Naive B cell (primary cell): ENCODE results near the gene ENTHD1. TPM values are rescaled to one million over a fixed set of nuclear protein-coding genes. Genes with fewer than 3 reads are reported as not detected.
A peak's percentile ranks its signal among the peaks of the same experiment; 100 is the strongest.

Experiments
- ATAC-seq, 2 donors: fragments of 150-1000 bp; cut with Tn5 transposase; 2 replicates each; pipeline ENCODE4 v1.10.0; 2021; ENCODE audit warnings: low read depth in 2 of 2, mild to moderate bottlenecking in 2 of 2, moderate library complexity in 2 of 2
- DNase-seq: peaks from one replicate; pipeline ENCODE4 v3.0.0; 2022
- H3K27ac Mint-ChIP-seq, 6 donors: one replicate each; pipeline ENCODE4 v1.8.0; 2020 to 2022; ENCODE audit warnings: mild to moderate bottlenecking in 6 of 6, mixed read lengths in 6 of 6, moderate library complexity in 5 of 6, inconsistent platforms in 2 of 6
- H3K27me3 Mint-ChIP-seq, 3 donors: one replicate each; pipeline ENCODE4 v1.8.0; 2021 to 2022; ENCODE audit warnings: mixed read lengths in 3 of 3, mild to moderate bottlenecking in 1 of 3
- H3K36me3 Mint-ChIP-seq, 2 donors: one replicate each; pipeline ENCODE4 v1.8.0; 2020 to 2022; ENCODE audit warnings: mixed read lengths in 2 of 2, inconsistent platforms in 1 of 2, mild to moderate bottlenecking in 1 of 2
- H3K4me1 Mint-ChIP-seq, 3 donors: one replicate each; pipeline ENCODE4 v1.8.0; 2020 to 2022; ENCODE audit warnings: mixed read lengths in 3 of 3, inconsistent platforms in 1 of 3, mild to moderate bottlenecking in 1 of 3, moderate library complexity in 1 of 3
- H3K4me3 Mint-ChIP-seq, 8 donors: one replicate each; pipeline ENCODE4 v1.8.0; 2020 to 2022; ENCODE audit warnings: mild to moderate bottlenecking in 8 of 8, mixed read lengths in 8 of 8, moderate library complexity in 8 of 8, inconsistent platforms in 2 of 8
- H3K9me3 Mint-ChIP-seq, 7 donors: one replicate each; pipeline ENCODE4 v1.8.0; 2020 to 2022; ENCODE audit warnings: mixed read lengths in 7 of 7, mild to moderate bottlenecking in 5 of 7, inconsistent platforms in 2 of 7, moderate library complexity in 1 of 7
- polyA plus RNA-seq, 6 donors: library from polyadenylated mRNA; unstranded; fragments of 300-500 nt; fragmentation: Illumina TruSeq; gene quantifications; one replicate each; pipeline ENCODE4 v1.2.3, GENCODE V29; 2021; ENCODE audit warnings: low read depth in 6 of 6

The ENTHD1 gene
- polyA plus RNA-seq, 6 donors from 2014 or later: not detected

DNA sequence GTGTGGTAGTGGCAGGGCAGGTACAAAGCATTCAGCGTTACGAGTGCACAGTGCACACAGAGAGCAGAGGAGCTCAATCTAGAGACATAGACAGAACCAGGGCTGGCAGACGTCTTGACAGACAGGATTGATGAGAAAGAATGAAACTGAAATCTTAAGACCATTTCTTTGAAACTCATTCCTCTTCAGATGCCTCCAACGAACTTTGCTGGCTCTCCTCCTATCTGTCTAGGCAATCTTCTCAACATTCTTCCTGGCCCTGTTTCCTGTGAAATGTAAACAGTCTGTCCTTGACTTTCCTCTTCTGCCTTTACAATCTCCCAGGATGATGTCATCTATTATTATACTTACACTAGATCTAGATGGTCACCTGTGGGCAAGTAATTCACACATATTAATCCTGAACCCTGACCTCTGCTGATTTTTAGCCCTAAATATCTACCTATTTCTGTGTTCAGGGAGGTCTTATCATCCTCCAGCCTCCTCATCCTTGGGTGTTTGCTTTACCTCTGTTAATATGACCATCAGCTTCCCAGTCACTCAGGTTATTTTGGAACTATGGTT lies 119.5 kb downstream of the ENTHD1 start:
- ATAC-seq: peak; percentile 50 to 67
- peaks cover 0 to 7% of the 10 kb centered on the region in 2 donors for H3K36me3 Mint-ChIP-seq
- peaks cover 14 to 20% (median 19%) of the 10 kb centered on the region in 3 donors for H3K4me1 Mint-ChIP-seq
- peaks cover 0 to 15% (median 9%) of the 10 kb centered on the region in 7 donors for H3K9me3 Mint-ChIP-seq
- no peak for DNase-seq
- H3K27ac Mint-ChIP-seq: peak overlapping the region in 3 of 6 donors; percentile 4 to 46 (median 7)
- H3K27me3 Mint-ChIP-seq: peaks cover 0 to 8% (median 5%) of the 10 kb centered on the region in 3 donors
- H3K4me3 Mint-ChIP-seq: peak overlapping the region in 3 of 8 donors; percentile 0 to 43 (median 31)

DNA sequence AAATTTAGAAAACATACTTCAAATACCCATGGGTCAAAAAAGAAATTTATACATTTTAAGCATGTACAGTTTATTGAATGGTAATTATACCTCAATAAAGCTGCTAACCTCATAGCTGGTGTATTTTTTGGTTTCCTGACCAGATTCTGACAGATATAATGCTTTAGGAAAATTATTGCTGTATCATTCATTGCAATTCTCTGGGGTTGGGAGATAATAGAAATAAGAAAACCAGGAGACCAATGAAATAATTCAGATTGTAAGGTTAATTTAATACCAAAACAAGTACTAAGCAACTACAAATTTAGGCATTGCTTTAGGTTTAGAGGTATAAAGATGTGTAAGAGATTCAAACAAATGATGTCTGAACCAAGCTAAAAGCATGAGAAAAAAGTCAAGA lies 120.1 kb downstream of the ENTHD1 start:
- H3K9me3 Mint-ChIP-seq: peaks cover 0 to 15% (median 9%) of the 10 kb centered on the region in 7 donors
- DNase-seq (no peak), ATAC-seq (no peak)
- H3K4me1 Mint-ChIP-seq: peaks cover 14 to 17% (median 15%) of the 10 kb centered on the region in 3 donors
- H3K27ac Mint-ChIP-seq: peak overlapping the region in 2 of 6 donors; percentile 0 to 7
- peaks cover 0 to 7% of the 10 kb centered on the region in 2 donors for H3K36me3 Mint-ChIP-seq
- peaks cover 0 to 9% (median 5%) of the 10 kb centered on the region in 3 donors for H3K27me3 Mint-ChIP-seq
- peak overlapping the region in 3 of 8 donors; percentile 0 to 43 (median 31) for H3K4me3 Mint-ChIP-seq

DNA sequence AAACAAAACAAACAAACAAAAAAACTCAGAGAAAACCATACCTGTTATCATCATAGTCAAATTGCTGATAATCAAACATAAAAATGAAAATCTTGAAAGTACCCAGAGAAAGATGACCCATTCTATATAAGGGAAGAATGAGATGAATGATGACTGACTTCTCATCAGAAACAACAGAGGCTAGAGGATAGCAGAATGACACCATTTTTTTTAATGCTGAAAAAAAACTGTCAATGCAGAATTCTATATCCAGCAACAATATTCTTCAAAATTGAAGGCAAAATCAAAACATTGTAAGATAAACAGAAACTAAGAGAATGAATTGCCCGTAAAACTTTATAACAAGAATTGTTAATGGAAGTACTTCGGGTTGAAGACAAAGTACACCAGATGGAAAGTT lies 122.1 kb downstream of the ENTHD1 start:
- no peak overlapping the region for H3K4me3 Mint-ChIP-seq
- no peak overlapping the region for H3K27ac Mint-ChIP-seq
- H3K4me1 Mint-ChIP-seq: peaks cover 15 to 31% (median 23%) of the 10 kb centered on the region in 3 donors
- peaks cover 0 to 9% (median 5%) of the 10 kb centered on the region in 3 donors for H3K27me3 Mint-ChIP-seq
- DNase-seq (no peak), ATAC-seq (no peak)
- peaks cover 0 to 7% of the 10 kb centered on the region in 2 donors for H3K36me3 Mint-ChIP-seq
- peaks cover 0 to 15% (median 9%) of the 10 kb centered on the region in 7 donors for H3K9me3 Mint-ChIP-seq

DNA sequence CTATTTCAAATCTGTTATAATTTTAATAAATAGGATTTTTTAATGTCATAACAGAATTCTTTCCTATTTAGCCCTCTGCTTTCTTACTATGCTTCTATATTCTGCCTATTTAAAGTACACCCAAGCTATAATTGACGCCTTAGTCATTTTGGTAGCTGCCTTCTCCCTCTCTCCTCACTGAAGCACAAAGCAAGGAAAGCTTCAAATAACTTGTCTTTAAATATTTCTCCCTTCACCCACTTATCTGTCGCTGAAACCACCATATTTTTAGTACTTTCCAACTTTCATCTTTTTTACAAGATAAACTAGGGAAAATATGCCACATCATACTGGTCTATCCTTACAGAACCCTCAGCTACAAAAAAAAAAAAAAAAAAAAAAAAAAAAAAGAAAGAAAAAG lies 127.9 kb downstream of the ENTHD1 start:
- Mint-ChIP-seq H3K9me3 (peaks cover 0 to 10% (median 2%) of the 10 kb centered on the region in 7 donors), H3K36me3 (peaks cover 0 to 7% of the 10 kb centered on the region in 2 donors), H3K27me3 (peaks cover 0 to 14% (median 5%) of the 10 kb centered on the region in 3 donors), H3K27ac (no peak overlapping the region), H3K4me3 (no peak overlapping the region), H3K4me1 (peaks cover 0 to 17% (median 9%) of the 10 kb centered on the region in 3 donors)
- no peak for DNase-seq
- ATAC-seq: no peak

DNA sequence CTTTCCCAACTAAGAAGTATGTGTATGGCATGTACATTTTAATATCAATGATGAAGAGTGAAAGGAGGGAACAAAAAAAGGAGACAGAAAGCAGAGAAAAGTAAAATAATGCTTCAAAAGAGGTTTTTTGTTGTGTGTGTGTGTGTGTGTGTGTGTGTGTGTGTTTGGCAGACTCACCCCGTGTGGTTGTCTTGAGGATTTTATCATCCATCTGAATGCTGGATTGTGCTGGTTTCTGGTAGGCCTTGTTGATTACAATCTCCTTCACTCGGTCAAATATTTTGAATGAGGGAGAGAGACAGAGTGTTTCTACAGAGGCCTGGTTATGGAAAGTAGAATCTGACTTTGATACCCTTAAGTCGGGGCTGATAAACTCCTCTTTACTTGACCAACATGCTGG lies 128.5 kb downstream of the ENTHD1 start:
- no peak overlapping the region for H3K4me3 Mint-ChIP-seq
- peaks cover 0 to 17% (median 9%) of the 10 kb centered on the region in 3 donors for H3K4me1 Mint-ChIP-seq
- H3K27me3 Mint-ChIP-seq: peaks cover 0 to 14% (median 5%) of the 10 kb centered on the region in 3 donors
- no peak for DNase-seq
- H3K9me3 Mint-ChIP-seq: peaks cover 0 to 10% (median 2%) of the 10 kb centered on the region in 7 donors
- no peak overlapping the region for H3K27ac Mint-ChIP-seq
- ATAC-seq: no peak
- H3K36me3 Mint-ChIP-seq: peaks cover 0 to 7% of the 10 kb centered on the region in 2 donors

DNA sequence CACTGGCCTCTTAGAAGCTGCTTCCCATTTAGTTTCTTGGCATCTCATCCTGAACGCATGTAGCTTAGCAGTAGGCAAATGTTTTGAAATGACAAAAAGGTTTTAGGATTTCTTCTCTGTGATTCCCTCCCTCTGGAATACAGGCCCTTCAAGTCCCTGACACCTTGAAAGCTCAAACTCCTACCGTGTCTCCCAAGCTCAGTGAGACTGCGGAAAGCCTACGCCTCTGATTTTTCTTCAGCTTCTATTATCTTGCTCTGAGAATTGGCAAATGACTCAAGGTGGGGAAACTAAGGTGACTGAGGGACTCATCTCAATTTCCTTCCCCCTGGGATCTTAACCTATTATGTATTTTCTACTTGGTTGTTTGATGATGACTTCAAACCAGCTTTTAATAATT lies 130.3 kb downstream of the ENTHD1 start:
- Mint-ChIP-seq H3K9me3 (peaks cover 0 to 5% (median 0%) of the 10 kb centered on the region in 7 donors), H3K27ac (no peak overlapping the region), H3K4me1 (peaks cover 0 to 17% (median 6%) of the 10 kb centered on the region in 3 donors), H3K4me3 (no peak overlapping the region), H3K27me3 (peaks cover 0 to 5% (median 0%) of the 10 kb centered on the region in 3 donors), H3K36me3 (peaks cover 0 to 7% of the 10 kb centered on the region in 2 donors)
- DNase-seq (no peak), ATAC-seq (no peak)

DNA sequence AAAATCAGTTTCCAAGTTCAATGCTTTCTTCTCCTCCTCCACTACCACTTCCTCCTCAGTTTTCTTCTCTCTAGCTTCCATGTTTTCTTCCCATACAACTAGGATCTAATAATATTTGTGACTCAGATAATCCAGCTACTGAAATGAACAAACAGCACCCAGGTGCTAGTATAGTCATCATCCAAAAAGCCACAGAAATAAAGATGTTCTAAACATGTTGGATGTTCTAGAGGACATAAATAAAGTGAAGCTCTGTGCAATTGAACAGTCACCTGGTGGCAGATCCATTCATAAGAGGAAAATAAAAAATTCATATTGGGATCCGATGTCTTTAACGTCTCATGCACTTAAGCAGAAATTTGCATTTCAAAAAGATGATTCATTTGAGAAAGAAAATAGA lies 142.8 kb downstream of the ENTHD1 start:
- Mint-ChIP-seq H3K27ac (peak overlapping the region in 2 of 6 donors; percentile 10 to 17), H3K36me3 (no peaks in the 10 kb centered on the region), H3K27me3 (peaks cover 3 to 14% (median 12%) of the 10 kb centered on the region in 3 donors), H3K4me1 (peaks cover 8 to 16% (median 13%) of the 10 kb centered on the region in 3 donors), H3K9me3 (peaks cover 0 to 4% (median 0%) of the 10 kb centered on the region in 7 donors), H3K4me3 (no peak overlapping the region)
- ATAC-seq (no peak), DNase-seq (no peak)

DNA sequence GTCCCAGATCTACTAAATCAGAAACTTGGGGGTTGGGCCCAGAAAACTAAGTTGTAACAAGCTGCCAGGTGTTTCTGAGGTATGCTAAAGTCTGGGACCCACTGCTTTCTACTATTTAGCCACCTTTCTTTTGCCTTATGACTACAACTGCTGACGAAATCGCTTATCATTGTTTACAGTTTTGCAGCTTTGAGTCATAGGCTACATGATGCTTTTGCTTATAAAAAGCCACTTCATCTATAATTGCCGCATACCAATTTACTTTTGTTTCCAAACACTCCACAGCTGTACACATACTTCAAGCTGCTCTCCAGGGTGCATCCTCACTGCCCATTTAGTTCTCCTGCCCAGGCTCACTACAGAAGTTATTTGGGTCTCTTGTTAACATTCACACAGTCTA lies 144.7 kb downstream of the ENTHD1 start:
- DNase-seq (no peak), ATAC-seq (no peak)
- H3K4me3 Mint-ChIP-seq: peak overlapping the region in 1 of 8 donors; percentile 40
- peaks cover 2 to 5% (median 3%) of the 10 kb centered on the region in 3 donors for H3K27me3 Mint-ChIP-seq
- H3K9me3 Mint-ChIP-seq: peaks cover 0 to 4% (median 0%) of the 10 kb centered on the region in 7 donors
- no peaks in the 10 kb centered on the region for H3K36me3 Mint-ChIP-seq
- peaks cover 17 to 30% (median 23%) of the 10 kb centered on the region in 3 donors for H3K4me1 Mint-ChIP-seq
- H3K27ac Mint-ChIP-seq: no peak overlapping the region

DNA sequence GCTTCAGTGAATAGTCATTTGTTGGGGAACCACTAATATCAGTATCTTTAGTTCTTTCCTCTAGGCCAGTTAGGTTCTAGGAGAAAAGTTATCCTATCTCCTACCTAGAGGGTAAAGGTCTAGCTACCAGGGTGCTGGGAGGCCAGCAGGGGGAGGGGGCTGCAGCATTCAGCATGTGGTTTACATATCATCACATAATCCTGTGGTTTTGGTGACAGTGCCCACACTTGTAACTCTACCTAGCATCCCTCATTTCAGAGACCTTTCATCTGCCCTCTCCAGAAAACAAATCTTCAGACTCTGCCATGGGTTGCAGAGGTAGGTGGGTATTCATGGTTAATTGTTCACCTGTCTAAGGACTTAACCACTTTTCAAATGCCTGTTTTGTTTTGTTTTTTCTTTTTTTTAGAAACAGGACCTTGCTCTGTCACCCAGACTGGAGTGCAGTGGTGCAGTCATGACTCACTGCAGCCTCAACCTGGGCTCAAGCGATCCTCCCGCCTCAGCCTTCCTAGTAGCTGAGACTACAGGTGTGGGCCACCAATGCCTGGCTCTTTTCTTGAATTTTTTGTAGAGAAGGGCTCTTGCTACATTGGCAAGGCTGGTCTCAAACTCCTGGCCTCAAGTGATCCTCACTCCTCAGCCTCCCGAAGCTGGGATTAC lies 146.8 kb downstream of the ENTHD1 start:
- H3K9me3 Mint-ChIP-seq: peaks cover 0 to 4% (median 0%) of the 10 kb centered on the region in 7 donors
- peak overlapping the region in 3 of 8 donors; percentile 27 to 44 (median 31) for H3K4me3 Mint-ChIP-seq
- DNase-seq: no peak
- H3K36me3 Mint-ChIP-seq: peaks cover 0 to under 1% of the 10 kb centered on the region in 2 donors
- H3K4me1 Mint-ChIP-seq: peaks cover 17 to 28% (median 18%) of the 10 kb centered on the region in 3 donors
- peaks cover under 1 to 4% (median 3%) of the 10 kb centered on the region in 3 donors for H3K27me3 Mint-ChIP-seq
- H3K27ac Mint-ChIP-seq: peak overlapping the region in 4 of 6 donors; percentile 0 to 54 (median 34)
- no peak for ATAC-seq

DNA sequence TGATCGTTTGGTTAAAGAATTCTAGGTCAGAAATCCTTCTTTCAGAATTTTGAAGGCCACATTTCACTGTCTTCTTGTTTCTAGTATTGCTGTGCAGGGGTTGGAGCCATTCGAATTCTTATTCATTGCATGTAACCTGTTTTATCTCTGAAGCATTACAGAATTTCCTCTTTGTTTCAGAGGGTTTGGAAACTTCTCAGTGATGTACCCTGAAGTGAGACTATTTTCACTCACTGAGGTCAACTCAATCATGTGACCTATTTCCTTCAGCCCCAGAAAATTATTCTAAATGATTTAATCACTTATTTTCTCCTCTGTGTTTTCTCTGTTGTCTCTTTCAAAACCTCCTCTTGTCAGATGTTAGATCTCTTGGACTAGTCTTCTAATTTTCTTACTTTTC lies 147.8 kb downstream of the ENTHD1 start:
- H3K27ac Mint-ChIP-seq: peak overlapping the region; percentile 5 to 94 (median 28)
- peaks cover 0 to 7% of the 10 kb centered on the region in 2 donors for H3K36me3 Mint-ChIP-seq
- peaks cover 17 to 28% (median 18%) of the 10 kb centered on the region in 3 donors for H3K4me1 Mint-ChIP-seq
- H3K9me3 Mint-ChIP-seq: peaks cover 0 to 4% (median 0%) of the 10 kb centered on the region in 7 donors
- ATAC-seq: peak; percentile 48 to 61
- H3K27me3 Mint-ChIP-seq: peaks cover 2 to 7% (median 4%) of the 10 kb centered on the region in 3 donors
- peak overlapping the region in 6 of 8 donors; percentile 27 to 78 (median 40) for H3K4me3 Mint-ChIP-seq
- DNase-seq: peak; percentile 12

DNA sequence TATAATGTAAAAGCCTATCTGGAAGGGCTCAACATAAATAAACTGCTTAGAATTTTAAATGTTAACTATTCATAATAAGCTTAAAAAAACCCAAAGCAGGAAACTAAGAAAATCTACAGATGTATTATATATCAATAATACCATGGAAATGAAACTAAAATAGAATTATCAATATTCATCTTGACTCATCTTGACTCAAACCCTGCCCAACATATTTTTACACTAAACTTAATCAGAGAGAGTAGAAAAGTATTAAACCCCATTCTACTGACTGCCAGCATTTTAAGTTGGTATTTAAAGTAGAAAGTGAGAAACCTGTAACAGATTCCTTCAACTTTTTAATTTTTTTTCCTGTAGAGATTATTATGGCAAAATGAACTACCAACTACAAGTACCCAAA lies 149.2 kb downstream of the ENTHD1 start:
- H3K27me3 Mint-ChIP-seq: peaks cover 0 to 7% (median 4%) of the 10 kb centered on the region in 3 donors
- H3K4me3 Mint-ChIP-seq: no peak overlapping the region
- DNase-seq (no peak), ATAC-seq (no peak)
- H3K36me3 Mint-ChIP-seq: peaks cover 0 to 10% of the 10 kb centered on the region in 2 donors
- H3K4me1 Mint-ChIP-seq: peaks cover 17 to 28% (median 18%) of the 10 kb centered on the region in 3 donors
- peaks cover under 1 to 4% (median 3%) of the 10 kb centered on the region in 7 donors for H3K9me3 Mint-ChIP-seq
- H3K27ac Mint-ChIP-seq: no peak overlapping the region

DNA sequence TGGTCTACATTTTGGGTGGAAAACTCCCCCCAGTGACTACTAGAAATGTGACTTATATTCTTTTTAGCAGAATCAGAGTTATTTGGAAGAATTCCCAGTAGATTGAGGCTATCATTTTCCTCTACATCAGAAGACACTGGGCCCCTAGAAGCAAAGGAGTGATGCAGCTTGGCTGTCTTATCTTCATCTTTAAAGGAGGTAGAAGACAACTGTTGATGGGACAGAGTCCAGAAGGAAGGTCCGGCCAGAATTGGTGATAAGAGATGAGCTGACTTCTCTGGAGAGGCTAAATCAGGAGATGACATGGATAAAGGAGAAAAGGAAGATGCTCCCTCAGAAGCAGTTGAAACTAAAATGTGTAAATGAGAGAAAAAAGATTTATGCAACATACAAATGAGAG lies 149.6 kb downstream of the ENTHD1 start:
- Mint-ChIP-seq H3K9me3 (peaks cover 2 to 7% (median 4%) of the 10 kb centered on the region in 7 donors), H3K27ac (peak overlapping the region in 1 of 6 donors; percentile 54), H3K4me1 (peaks cover 17 to 28% (median 18%) of the 10 kb centered on the region in 3 donors), H3K27me3 (peaks cover 0 to 7% (median 4%) of the 10 kb centered on the region in 3 donors), H3K4me3 (peak overlapping the region in 1 of 8 donors; percentile 42), H3K36me3 (peaks cover 0 to 14% of the 10 kb centered on the region in 2 donors)
- ATAC-seq (no peak), DNase-seq (no peak)

DNA sequence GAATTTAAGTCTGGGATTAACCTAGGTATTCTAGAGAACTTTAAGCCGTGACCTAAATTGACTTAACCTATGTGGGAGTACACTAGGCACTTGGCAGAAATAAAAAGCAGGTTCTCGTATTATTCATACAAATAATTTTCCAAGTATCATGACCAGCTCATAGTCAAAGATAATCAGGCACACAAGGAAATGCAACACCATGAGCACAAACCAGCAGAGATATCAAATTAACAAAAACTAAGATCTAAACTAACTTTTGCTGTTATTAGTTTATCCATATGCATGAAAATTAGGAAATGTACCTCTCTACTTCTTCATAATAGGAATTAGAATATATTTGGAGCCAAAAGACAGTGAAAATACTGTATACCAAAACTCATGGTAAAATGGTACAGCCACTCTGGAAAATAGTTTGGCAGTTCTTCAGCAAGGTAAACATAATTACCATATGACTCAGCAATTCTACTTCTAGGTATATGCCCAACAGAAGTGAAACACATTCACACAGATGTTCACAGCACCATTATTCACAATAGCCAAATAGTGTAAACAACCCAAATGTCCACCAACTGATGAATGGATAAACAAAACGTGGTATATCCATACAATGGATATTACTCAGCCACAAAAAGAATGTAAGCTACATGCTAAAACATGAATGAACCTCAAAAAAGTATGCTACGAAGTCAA lies 154.1 kb downstream of the ENTHD1 start:
- no peak overlapping the region for H3K27ac Mint-ChIP-seq
- H3K36me3 Mint-ChIP-seq: peaks cover 0 to 14% of the 10 kb centered on the region in 2 donors
- H3K27me3 Mint-ChIP-seq: peaks cover 5 to 42% (median 17%) of the 10 kb centered on the region in 3 donors
- no peak for ATAC-seq
- H3K4me3 Mint-ChIP-seq: no peak overlapping the region
- peaks cover 0 to 7% (median 4%) of the 10 kb centered on the region in 7 donors for H3K9me3 Mint-ChIP-seq
- no peak for DNase-seq
- H3K4me1 Mint-ChIP-seq: peaks cover 0 to 6% (median 3%) of the 10 kb centered on the region in 3 donors
